ENCODE data around the gene FLRT1. TPM values are rescaled to one million over a fixed set of nuclear protein-coding genes. Genes with fewer than 3 reads are reported as not detected.

Gene FLRT1
- total RNA-seq, 4 donors from 2014 or later = not detected

DNA sequence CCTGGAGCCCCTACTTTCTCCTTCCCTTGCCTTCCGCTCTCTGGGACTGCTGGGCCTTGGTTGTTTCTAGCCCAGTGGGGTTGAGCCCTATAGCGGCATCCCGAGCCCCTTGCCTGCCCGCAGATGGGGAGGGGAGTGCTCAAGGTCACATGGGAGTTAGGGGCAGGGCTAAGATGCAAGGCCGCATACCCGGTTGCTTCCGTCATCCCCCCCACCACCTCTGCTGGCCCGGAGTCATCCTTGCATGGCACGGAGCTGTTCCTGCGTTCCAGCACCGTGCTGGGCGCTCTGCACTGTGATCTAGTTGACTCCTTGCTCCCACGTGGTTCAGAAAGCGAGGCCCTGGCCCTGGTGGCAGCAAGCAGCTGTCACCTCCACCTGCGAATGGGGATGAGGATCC, 18.0 kb downstream of the FLRT1 start:
- TF ChIP-seq POLR2AphosphoS5 (IDR thresholded peaks at IDR 0.05) (no peak), EP300 (IDR thresholded peaks at IDR 0.05) (no peak), POLR2A (IDR thresholded peaks at IDR 0.05) (no peak)
- TF ChIP-seq, protein P1, sequence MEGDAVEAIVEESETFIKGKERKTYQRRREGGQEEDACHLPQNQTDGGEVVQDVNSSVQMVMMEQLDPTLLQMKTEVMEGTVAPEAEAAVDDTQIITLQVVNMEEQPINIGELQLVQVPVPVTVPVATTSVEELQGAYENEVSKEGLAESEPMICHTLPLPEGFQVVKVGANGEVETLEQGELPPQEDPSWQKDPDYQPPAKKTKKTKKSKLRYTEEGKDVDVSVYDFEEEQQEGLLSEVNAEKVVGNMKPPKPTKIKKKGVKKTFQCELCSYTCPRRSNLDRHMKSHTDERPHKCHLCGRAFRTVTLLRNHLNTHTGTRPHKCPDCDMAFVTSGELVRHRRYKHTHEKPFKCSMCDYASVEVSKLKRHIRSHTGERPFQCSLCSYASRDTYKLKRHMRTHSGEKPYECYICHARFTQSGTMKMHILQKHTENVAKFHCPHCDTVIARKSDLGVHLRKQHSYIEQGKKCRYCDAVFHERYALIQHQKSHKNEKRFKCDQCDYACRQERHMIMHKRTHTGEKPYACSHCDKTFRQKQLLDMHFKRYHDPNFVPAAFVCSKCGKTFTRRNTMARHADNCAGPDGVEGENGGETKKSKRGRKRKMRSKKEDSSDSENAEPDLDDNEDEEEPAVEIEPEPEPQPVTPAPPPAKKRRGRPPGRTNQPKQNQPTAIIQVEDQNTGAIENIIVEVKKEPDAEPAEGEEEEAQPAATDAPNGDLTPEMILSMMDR (IDR thresholded peaks at IDR 0.05) = no peak

DNA sequence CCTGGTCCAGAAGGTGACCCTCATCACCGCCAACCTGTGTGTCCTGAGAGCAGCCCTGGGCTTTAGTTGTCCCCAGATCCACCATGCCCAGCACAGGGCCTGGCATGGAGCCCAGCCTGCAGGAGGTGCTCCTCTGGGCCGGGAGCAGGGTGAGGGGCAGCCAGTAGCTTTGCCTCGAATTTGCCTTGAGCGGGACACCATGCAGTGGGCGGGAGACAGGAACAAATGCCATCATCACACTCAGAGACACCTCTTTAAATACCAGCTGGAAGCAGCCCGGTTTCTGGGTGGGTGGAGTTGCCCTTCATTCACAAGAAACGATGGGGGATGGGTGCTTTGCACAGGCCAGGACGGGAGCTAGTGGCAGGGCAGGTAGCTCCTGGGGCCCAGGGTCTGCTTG, 19.3 kb downstream of the FLRT1 start:
- H3K27ac ChIP-seq = no peak overlapping the region
- WGBS = 65% methylated on average over 7 of the region's 8 CpGs
- no peaks in the 10 kb centered on the region for H3K4me1 ChIP-seq
- TF ChIP-seq EP300 (IDR thresholded peaks at IDR 0.05) (no peak), POLR2A (IDR thresholded peaks at IDR 0.05) (no peak), POLR2AphosphoS5 (IDR thresholded peaks at IDR 0.05) (no peak)
- TF ChIP-seq, protein P1 (IDR thresholded peaks at IDR 0.05) = no peak
- H3K9me3 ChIP-seq = no peaks in the 10 kb centered on the region
- no peak for DNase-seq (ENCODE audit: low spot score in 2 of 2)
- H3K4me3 ChIP-seq = no peak overlapping the region
- H3K36me3 ChIP-seq = no peaks in the 10 kb centered on the region
- no peaks in the 10 kb centered on the region for H3K27me3 ChIP-seq

More for the DNA sequence above, 18.0 kb downstream of the FLRT1 start:
- no peak for DNase-seq (ENCODE audit: low spot score in 2 of 2)
- H3K4me1 ChIP-seq = no peaks in the 10 kb centered on the region
- H3K4me3 ChIP-seq = no peak overlapping the region
- H3K27ac ChIP-seq = no peak overlapping the region
- no peaks in the 10 kb centered on the region for H3K36me3 ChIP-seq
- 88% methylated on average over 10 of the region's 15 CpGs for WGBS
- H3K27me3 ChIP-seq = no peaks in the 10 kb centered on the region
- H3K9me3 ChIP-seq = no peaks in the 10 kb centered on the region

DNA sequence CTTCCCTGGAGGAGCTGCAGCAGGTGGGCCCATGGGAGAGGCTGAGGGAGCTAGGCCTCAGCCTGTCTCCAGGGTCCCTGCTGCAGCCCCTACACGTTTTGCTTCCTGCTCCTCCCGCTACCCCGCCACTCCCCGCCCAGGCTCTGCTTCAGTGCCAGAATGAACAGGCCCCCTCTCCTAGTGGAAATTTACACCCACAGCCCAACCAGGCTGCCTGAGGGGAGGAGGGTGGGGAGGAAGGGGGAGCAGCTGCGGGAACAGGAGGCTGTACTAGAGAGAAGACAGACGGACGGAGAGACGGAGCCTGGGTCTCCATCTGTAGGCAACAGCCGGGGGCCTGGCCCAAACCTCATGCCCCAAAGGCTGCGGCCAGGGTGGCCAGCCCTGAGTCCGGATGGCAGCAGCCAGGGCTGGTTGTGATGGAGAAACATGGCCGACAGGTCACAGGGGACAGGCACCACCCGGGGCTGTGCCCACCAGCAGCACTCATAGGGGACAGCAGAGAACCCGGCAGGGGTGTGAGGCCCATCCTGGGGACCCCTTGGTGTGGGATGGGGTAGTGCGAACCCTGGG, 20.6 kb downstream of the FLRT1 start:
- Histone ChIP-seq H3K4me1 (peaks cover 8% of the 10 kb centered on the region), H3K27ac (no peak overlapping the region), H3K9me3 (no peaks in the 10 kb centered on the region), H3K36me3 (no peaks in the 10 kb centered on the region), H3K4me3 (no peak overlapping the region), H3K27me3 (peaks cover 3% of the 10 kb centered on the region)
- 49% methylated on average over 4 of the region's 15 CpGs for WGBS
- no peak for DNase-seq (ENCODE audit: low spot score in 2 of 2)
- no peak for TF ChIP-seq POLR2AphosphoS5 (IDR thresholded peaks at IDR 0.05)
- TF ChIP-seq, protein P1 (IDR thresholded peaks at IDR 0.05) = no peak
- TF ChIP-seq EP300 (IDR thresholded peaks at IDR 0.05) = no peak
- TF ChIP-seq POLR2A (IDR thresholded peaks at IDR 0.05) = no peak

DNA sequence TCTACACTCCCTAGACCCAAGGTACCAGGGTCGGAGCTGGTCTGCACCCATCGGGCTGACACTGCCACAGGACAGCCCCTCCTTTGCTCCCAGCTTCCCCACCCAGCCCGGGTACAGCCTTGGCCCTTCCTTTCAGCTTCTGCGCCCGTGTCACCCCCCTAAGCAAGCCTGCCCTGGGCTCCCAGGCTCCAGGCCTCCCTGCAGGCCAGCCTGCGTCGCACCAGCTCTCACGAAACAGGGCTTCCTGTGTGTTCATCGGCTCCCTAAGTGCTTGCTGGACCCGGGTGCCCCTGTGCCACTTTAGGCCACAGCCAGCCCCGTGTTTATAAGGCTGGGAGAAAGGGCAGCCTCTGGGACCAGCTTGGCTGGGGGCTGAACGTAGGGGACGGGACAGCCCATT, 21.1 kb downstream of the FLRT1 start:
- DNase-seq (ENCODE audit: low spot score in 2 of 2) = no peak
- 97% methylated on average over 6 of the region's 13 CpGs for WGBS
- H3K27me3 ChIP-seq = peaks cover 4% of the 10 kb centered on the region
- H3K4me1 ChIP-seq = peaks cover 10% of the 10 kb centered on the region
- H3K36me3 ChIP-seq = no peaks in the 10 kb centered on the region
- TF ChIP-seq, protein P1 (IDR thresholded peaks at IDR 0.05) = no peak
- no peak for TF ChIP-seq POLR2A (IDR thresholded peaks at IDR 0.05)
- TF ChIP-seq POLR2AphosphoS5 (IDR thresholded peaks at IDR 0.05) = no peak
- TF ChIP-seq EP300 (IDR thresholded peaks at IDR 0.05) = no peak
- H3K4me3 ChIP-seq = no peak overlapping the region
- no peak overlapping the region for H3K27ac ChIP-seq
- no peaks in the 10 kb centered on the region for H3K9me3 ChIP-seq

DNA sequence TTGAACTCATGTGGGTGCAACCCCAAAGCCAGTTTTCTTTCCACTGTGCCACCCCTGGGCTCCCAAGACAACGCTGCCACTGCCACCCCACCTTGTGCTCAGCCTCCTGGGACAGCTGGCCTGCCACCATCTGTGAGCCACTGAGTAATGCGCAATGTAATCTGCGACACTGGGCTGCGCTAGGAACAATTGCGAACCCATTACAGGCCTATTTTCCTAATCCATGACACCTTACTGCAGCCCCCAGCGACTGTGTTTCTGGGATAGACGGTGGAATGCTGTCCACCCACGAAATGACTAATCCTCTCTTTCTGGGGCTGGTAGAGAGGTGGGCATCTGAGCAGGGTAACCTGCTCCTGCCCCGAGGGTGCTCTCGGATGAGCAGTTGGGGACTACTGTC, 22.2 kb downstream of the FLRT1 start:
- H3K27me3 ChIP-seq = peaks cover 12% of the 10 kb centered on the region
- H3K36me3 ChIP-seq = no peaks in the 10 kb centered on the region
- no peak for TF ChIP-seq EP300 (IDR thresholded peaks at IDR 0.05)
- TF ChIP-seq POLR2AphosphoS5 (IDR thresholded peaks at IDR 0.05) = no peak
- no peak for TF ChIP-seq POLR2A (IDR thresholded peaks at IDR 0.05)
- TF ChIP-seq, protein P1 (IDR thresholded peaks at IDR 0.05) = no peak
- peaks cover 10% of the 10 kb centered on the region for H3K4me1 ChIP-seq
- no peak overlapping the region for H3K27ac ChIP-seq
- H3K4me3 ChIP-seq = no peak overlapping the region
- no peak for DNase-seq (ENCODE audit: low spot score in 2 of 2)
- no peaks in the 10 kb centered on the region for H3K9me3 ChIP-seq
- WGBS = 81% methylated on average over 9 of the region's 10 CpGs
